NCI-H1436 treated with DMSO at 0.1 percent for 48 hours (cell line): ENCODE measurements around the gene UGT1A7.
"Not testable (repeated sequence)": the region's sequence is repeated elsewhere in the genome, so short reads cannot be mapped to it uniquely, and the experiment has no call there.

ENCODE experiments used
- DNase-seq: peaks from one replicate; lab custom pipeline; 2025; lab: John Stamatoyannopoulos, UW

The UGT1A7 gene

GRCh38 chr2:233680361-233681045, 1.2 kb upstream of the UGT1A7 start:
- no peak for DNase-seq

- no peak for DNase-seq
These were observed 2.9 kb downstream of the UGT1A7 start for GRCh38 chr2:233684640-233685039.

- DNase-seq: no peak
These were observed 5.2 kb downstream of the UGT1A7 start for GRCh38 chr2:233686928-233687327.

GRCh38 chr2:233688341-233688740, 6.6 kb downstream of the UGT1A7 start:
- DNase-seq: no peak

GRCh38 chr2:233689031-233689430, 7.3 kb downstream of the UGT1A7 start:
- no peak for DNase-seq

GRCh38 chr2:233689501-233689900, 7.8 kb downstream of the UGT1A7 start:
- DNase-seq: no peak

GRCh38 chr2:233690444-233690843, 8.7 kb downstream of the UGT1A7 start:
- no peak for DNase-seq

GRCh38 chr2:233691443-233692433, 10.0 kb downstream of the UGT1A7 start:
- no peak for DNase-seq

GRCh38 chr2:233692648-233693047, 10.9 kb downstream of the UGT1A7 start, which contains the start of gene UGT1A6:
Gene UGT1A6, plus strand, starts transcription at chr2:233692890. Its CDS starts 115 bp downstream, at chr2:233693005.
- DNase-seq: no peak

- DNase-seq: no peak
These were observed 12.3 kb downstream of the UGT1A7 start for GRCh38 chr2:233693963-233694362.

GRCh38 chr2:233698740-233699139, 17.0 kb downstream of the UGT1A7 start:
- no peak for DNase-seq

- no peak for DNase-seq
These were observed 17.8 kb downstream of the UGT1A7 start for GRCh38 chr2:233699424-233700027.

GRCh38 chr2:233700028-233700635, 18.4 kb downstream of the UGT1A7 start:
- no peak for DNase-seq

GRCh38 chr2:233700842-233701241, 19.1 kb downstream of the UGT1A7 start:
- DNase-seq: not testable (repeated sequence)

- no peak for DNase-seq
These were observed 20.5 kb downstream of the UGT1A7 start for GRCh38 chr2:233702238-233702637.

- DNase-seq: no peak
These were observed 24.3 kb downstream of the UGT1A7 start for GRCh38 chr2:233705911-233706506.

- DNase-seq: no peak
These were observed 25.0 kb downstream of the UGT1A7 start for GRCh38 chr2:233706720-233707119.

GRCh38 chr2:233707940-233708644, 26.4 kb downstream of the UGT1A7 start:
- no peak for DNase-seq

- no peak for DNase-seq
These were observed 27.2 kb downstream of the UGT1A7 start for GRCh38 chr2:233708942-233709341.

GRCh38 chr2:233711312-233712008, 29.8 kb downstream of the UGT1A7 start:
- DNase-seq: no peak
